ENCODE measurements around the gene GRID1. TPM values are rescaled to one million over a fixed set of nuclear protein-coding genes. Genes with fewer than 3 reads are reported as not detected.

The GRID1 gene
- total RNA-seq, 1 experiment from 2014 or later, result 5.6 TPM

GRCh38 chr10:86255405-86256251 lies 111.0 kb downstream of the GRID1 start:
- ATAC-seq, result no peak
- H3K9me2 ChIP-seq (ENCODE audit: insufficient read depth), result no peaks in the 10 kb centered on the region
- intact Hi-C loops (cut with micrococcal nuclease), result no loop called here
- BruUV-seq (replicated peaks), result no TSS peak
- H3K4me2 ChIP-seq (ENCODE audit: low read length), result no peak overlapping the region
- H4K20me1 ChIP-seq (ENCODE audit: insufficient read depth), result no peaks in the 10 kb centered on the region
- no peaks in the 10 kb centered on the region for H3K36me3 ChIP-seq (ENCODE audit: control insufficient read depth in 1 of 2, insufficient read depth in 2 of 2, low read length in 2 of 2)
- H3K79me2 ChIP-seq (ENCODE audit: insufficient read depth, low read length), result no peaks in the 10 kb centered on the region
- H3K4me3 ChIP-seq (replicated peaks in 1 of 2; ENCODE audit: low read depth in 1 of 2, low read length in 2 of 2), result no peak overlapping the region
- peaks cover 20 to 25% of the 10 kb centered on the region in 2 experiments for H3K4me1 ChIP-seq (ENCODE audit: control insufficient read depth in 1 of 2, insufficient read depth in 2 of 2, low read length in 2 of 2)
- ChIA-PET POLR2A (no interaction called here), RAD21 (ENCODE audit: low non-redundant PET in 1 of 2, low total read pairs in 2 of 2, uncharacterized antibody in 2 of 2, unreplicated experiment in 2 of 2) (no interaction called here), CTCF (no interaction called here)
- no peaks in the 10 kb centered on the region for H3K9me3 ChIP-seq (ENCODE audit: control insufficient read depth in 1 of 2, insufficient read depth in 1 of 2, low read depth in 1 of 2, low read length in 2 of 2)
- H2AFZ ChIP-seq (ENCODE audit: low read depth, low read length, poor library complexity, severe bottlenecking), result no peak overlapping the region
- no peak overlapping the region for H3K9ac ChIP-seq (ENCODE audit: low read length)
- TF ChIP-seq ZFX (IDR thresholded peaks at IDR 0.05) (no peak), SP1 (IDR thresholded peaks at IDR 0.05; ENCODE audit: low read depth) (no peak), REST (IDR thresholded peaks at IDR 0.05; ENCODE audit: low read depth) (no peak), ZBTB33 (IDR thresholded peaks at IDR 0.05; ENCODE audit: extremely low read depth, insufficient replicate concordance, low read length) (no peak)
- no peaks in the 10 kb centered on the region for H3K27me3 ChIP-seq (ENCODE audit: insufficient read depth, low read length)
- H3K27ac ChIP-seq (ENCODE audit: low read depth, low read length), result no peak overlapping the region
- DNase-seq (ENCODE audit: low read depth, low spot score), result no peak

Data from HCT116 (cell line).